ENCODE data around the gene TEX29.

TEX29 gene

DNA sequence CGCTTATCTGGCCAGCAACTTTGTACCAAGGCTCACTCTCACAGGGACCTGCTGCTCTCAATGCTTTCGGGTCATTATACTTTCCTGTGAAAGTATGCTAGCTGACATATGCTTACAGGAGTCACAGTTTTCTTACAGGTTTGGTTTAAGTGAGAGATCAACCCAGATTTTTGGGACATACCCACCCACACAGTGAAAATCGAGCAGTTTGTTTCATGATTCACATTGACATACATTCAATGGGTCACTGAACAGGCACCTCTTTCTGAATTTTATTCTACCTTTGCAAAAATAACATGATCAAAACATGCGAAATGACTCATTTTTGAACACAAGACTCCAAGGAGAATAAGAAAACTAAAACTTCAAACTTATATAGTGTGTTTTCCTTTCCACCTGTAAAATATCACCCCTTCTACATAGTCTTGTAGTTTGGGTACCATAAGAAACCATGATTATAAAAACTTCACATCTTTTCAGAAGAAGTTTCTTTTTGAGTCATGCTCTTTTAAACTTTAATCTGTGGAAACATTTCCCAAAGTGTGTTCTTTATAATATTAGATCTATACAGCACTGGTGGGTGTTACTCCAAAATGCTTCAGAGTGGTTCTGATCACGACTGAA lies 44.3 kb upstream of the TEX29 start:
- H3K4me1 ChIP-seq (ENCODE audit: insufficient read depth, poor library complexity, severe bottlenecking) = no peaks in the 10 kb centered on the region
- no peak overlapping the region for H3K4me3 ChIP-seq (ENCODE audit: severe bottlenecking)
- TF ChIP-seq, protein P1, sequence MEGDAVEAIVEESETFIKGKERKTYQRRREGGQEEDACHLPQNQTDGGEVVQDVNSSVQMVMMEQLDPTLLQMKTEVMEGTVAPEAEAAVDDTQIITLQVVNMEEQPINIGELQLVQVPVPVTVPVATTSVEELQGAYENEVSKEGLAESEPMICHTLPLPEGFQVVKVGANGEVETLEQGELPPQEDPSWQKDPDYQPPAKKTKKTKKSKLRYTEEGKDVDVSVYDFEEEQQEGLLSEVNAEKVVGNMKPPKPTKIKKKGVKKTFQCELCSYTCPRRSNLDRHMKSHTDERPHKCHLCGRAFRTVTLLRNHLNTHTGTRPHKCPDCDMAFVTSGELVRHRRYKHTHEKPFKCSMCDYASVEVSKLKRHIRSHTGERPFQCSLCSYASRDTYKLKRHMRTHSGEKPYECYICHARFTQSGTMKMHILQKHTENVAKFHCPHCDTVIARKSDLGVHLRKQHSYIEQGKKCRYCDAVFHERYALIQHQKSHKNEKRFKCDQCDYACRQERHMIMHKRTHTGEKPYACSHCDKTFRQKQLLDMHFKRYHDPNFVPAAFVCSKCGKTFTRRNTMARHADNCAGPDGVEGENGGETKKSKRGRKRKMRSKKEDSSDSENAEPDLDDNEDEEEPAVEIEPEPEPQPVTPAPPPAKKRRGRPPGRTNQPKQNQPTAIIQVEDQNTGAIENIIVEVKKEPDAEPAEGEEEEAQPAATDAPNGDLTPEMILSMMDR (IDR thresholded peaks at IDR 0.05; ENCODE audit: poor library complexity, severe bottlenecking) = no peak
- H3K36me3 ChIP-seq (ENCODE audit: low read depth) = peaks cover 64% of the 10 kb centered on the region
- H3K9me3 ChIP-seq (ENCODE audit: severe bottlenecking) = no peaks in the 10 kb centered on the region
- ATAC-seq (ENCODE audit: low read depth) = no peak
- no peaks in the 10 kb centered on the region for H3K27me3 ChIP-seq (ENCODE audit: insufficient read depth, poor library complexity, severe bottlenecking)
- no peak overlapping the region for H3K27ac ChIP-seq (ENCODE audit: poor library complexity, severe bottlenecking)
- no peak for DNase-seq (ENCODE audit: low spot score)

DNA sequence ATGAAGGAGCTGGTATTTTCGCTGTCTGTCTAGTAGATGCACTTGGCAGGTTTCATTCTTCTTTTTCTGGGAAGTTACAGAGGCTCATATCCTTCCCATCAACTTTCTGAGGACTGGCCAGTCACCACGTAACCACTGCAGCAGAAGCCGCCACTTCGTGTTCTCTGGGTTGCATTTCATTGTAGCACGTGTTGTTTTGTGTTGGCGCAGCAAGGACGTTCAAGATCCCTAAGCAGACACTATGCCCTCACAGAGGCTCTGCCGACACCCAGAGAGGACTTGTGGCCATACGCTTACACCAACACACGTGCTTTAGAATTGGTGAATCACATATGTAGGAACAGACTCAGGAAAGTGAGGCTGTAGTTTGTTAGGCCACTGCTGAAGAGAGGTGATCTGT lies 42.2 kb upstream of the TEX29 start:
- Histone ChIP-seq H3K36me3 (ENCODE audit: low read depth) (peaks cover 66% of the 10 kb centered on the region), H3K27me3 (ENCODE audit: insufficient read depth, poor library complexity, severe bottlenecking) (no peaks in the 10 kb centered on the region), H3K4me3 (ENCODE audit: severe bottlenecking) (no peak overlapping the region), H3K4me1 (ENCODE audit: insufficient read depth, poor library complexity, severe bottlenecking) (no peaks in the 10 kb centered on the region), H3K27ac (ENCODE audit: poor library complexity, severe bottlenecking) (no peak overlapping the region), H3K9me3 (ENCODE audit: severe bottlenecking) (no peaks in the 10 kb centered on the region)
- TF ChIP-seq, protein P1 (IDR thresholded peaks at IDR 0.05; ENCODE audit: poor library complexity, severe bottlenecking) = no peak
- ATAC-seq (ENCODE audit: low read depth) (no peak), DNase-seq (ENCODE audit: low spot score) (no peak)

DNA sequence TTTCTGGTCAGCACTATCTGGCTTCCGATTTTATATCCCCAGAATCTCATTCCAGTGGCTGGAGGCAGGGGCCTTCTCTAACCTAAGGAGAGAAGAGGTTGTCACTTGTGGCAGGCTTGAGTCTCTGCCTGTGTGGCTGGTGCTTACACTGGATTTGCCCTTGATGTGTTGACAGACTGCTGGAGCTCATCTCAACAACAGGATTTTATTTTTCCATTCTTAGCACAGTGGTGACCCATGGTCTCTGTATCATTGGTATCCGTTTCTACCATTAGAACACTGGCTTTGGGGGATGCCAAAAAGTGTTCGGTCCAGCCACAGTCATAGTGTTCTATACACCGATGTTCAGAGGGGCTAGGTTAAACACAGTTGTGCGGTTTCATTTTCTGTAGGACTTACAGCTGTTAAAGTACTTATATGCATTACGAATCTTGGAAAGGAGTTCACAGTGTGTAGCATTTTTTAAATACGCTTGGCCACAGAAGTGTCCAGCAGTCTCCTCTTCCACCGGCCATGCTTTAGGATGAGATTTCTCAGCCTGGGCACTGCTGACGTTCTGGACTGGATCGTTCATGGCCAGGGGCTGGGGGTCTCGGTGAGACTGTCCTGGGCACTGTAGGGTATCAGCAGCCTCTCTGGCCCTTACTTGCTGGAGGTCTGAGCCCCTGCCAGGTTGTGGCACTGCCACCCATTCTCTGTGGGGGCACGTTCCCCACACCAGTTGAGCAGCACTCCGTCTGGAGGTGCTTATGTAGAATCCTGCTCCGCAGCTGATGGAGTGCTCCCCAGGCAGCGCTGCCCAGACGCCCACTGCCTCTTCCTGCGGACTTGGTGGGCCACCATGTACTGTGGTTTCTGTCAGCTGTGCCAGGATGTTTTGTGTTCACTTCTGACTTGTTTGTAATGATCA lies 41.4 kb upstream of the TEX29 start:
- no peaks in the 10 kb centered on the region for H3K9me3 ChIP-seq (ENCODE audit: severe bottlenecking)
- H3K4me1 ChIP-seq (ENCODE audit: insufficient read depth, poor library complexity, severe bottlenecking) = no peaks in the 10 kb centered on the region
- ATAC-seq (ENCODE audit: low read depth) (no peak), DNase-seq (ENCODE audit: low spot score) (no peak)
- H3K27me3 ChIP-seq (ENCODE audit: insufficient read depth, poor library complexity, severe bottlenecking) = no peaks in the 10 kb centered on the region
- H3K4me3 ChIP-seq (ENCODE audit: severe bottlenecking) = no peak overlapping the region
- no peak overlapping the region for H3K27ac ChIP-seq (ENCODE audit: poor library complexity, severe bottlenecking)
- H3K36me3 ChIP-seq (ENCODE audit: low read depth) = peaks cover 68% of the 10 kb centered on the region
- TF ChIP-seq, protein P1 (IDR thresholded peaks at IDR 0.05; ENCODE audit: poor library complexity, severe bottlenecking) = no peak

DNA sequence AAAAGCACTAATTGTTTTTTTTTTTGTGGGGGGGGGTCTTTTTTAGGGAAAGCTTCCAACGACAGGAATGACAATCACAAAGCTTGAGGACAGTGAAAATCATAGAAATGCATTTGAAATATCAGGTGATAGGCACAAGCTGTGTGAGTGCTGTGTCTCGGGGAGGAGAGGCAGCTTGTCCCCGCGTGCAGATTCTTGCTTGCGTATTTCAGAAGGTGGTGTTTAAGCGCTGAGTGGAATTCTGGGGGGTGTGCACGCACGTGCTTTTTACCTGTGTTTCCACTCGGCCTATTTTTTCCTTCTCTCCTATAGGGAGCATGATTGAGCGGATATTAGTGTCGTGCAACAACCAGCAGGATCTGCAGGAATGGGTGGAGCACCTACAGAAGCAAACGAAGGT lies 40.2 kb upstream of the TEX29 start:
- TF ChIP-seq, protein P1 (IDR thresholded peaks at IDR 0.05; ENCODE audit: poor library complexity, severe bottlenecking) = no peak
- Histone ChIP-seq H3K4me3 (ENCODE audit: severe bottlenecking) (no peak overlapping the region), H3K9me3 (ENCODE audit: severe bottlenecking) (no peaks in the 10 kb centered on the region), H3K4me1 (ENCODE audit: insufficient read depth, poor library complexity, severe bottlenecking) (no peaks in the 10 kb centered on the region), H3K27ac (ENCODE audit: poor library complexity, severe bottlenecking) (no peak overlapping the region), H3K27me3 (ENCODE audit: insufficient read depth, poor library complexity, severe bottlenecking) (no peaks in the 10 kb centered on the region), H3K36me3 (ENCODE audit: low read depth) (peaks cover 63% of the 10 kb centered on the region)
- DNase-seq (ENCODE audit: low spot score) (no peak), ATAC-seq (ENCODE audit: low read depth) (no peak)
